A549 (cell line): ENCODE data around the gene FHIT.

Experiments used
- CEBPB ChIP-seq, 2 experiments: fragments of >200 bp in 1 of 2; sonication (Bioruptor Twin) in 1 of 2; formaldehyde crosslinking in 1 of 2; IDR thresholded peaks; 2 replicates each; pipeline ENCODE4 v1.6.1; 2012 to 2016
- RARB ChIP-seq: fragments of 250-450 bp; sonication (Bioruptor Pico); IDR thresholded peaks from 2 replicates; pipeline ENCODE4 v1.8.0; 2021; ENCODE audit warnings: mild to moderate bottlenecking, moderate library complexity

DNA sequence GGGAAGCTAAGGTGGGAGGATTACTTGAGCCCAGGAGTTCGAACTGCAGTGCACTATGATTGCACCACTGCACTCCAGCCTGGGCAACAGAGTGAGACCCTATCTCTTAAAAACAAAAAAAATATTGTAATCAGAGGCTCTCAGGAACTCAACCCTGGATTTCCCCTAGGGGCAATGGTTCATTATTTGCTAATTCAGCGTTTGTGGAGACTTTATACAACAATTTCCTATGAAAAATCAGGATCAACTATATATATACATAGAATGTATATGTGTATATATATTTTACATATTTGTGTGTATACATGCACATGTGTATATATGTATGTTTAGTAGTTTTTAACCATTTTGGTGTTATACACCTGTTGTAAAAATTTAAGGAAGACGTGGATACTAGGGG, 463.1 kb downstream of the FHIT start:
- TF ChIP-seq RARB (CRISPR knock-in tag) = no peak
- TF ChIP-seq CEBPB (IDR thresholded peaks at IDR 0.05) = no peak
